Activated CD8-positive, alpha-beta memory T cell treated with anti-CD3 and anti-CD28 coated beads for 36 hours (primary cell): ENCODE measurements around the gene IRF4. TPM values are rescaled to one million over a fixed set of nuclear protein-coding genes. Genes with fewer than 3 reads are reported as not detected.

Experiments
- CTCF ChIA-PET: fragments of 350-600 bp; sonication (Branson Sonifier 250); formaldehyde crosslinking; loops from one replicate; lab custom pipeline; 2021; ENCODE audit warnings: antibody characterized with exemption; lab: Charles Lee
- POLR2A ChIA-PET: fragments of 350-600 bp; sonication (Branson Sonifier 250); formaldehyde crosslinking; loops from one replicate; lab custom pipeline; 2021; ENCODE audit warnings: antibody characterized with exemption; lab: Charles Lee
- total RNA-seq, 2 experiments: library from RNA; stranded (reverse); gene quantifications; one replicate each; pipeline ENCODE4 v1.2.3, GENCODE V29; 2021

IRF4 gene
- total RNA-seq, 2 experiments from 2014 or later = 659 to 662 TPM

- CTCF ChIA-PET = interaction anchor here (0.9 to 1.7 kb wide), 6 partner anchors 10 to 148 kb away, joined by 3 to 8 read pairs (median 3); no protein-coding TSS in a partner anchor
- POLR2A ChIA-PET = interaction anchor here (0.6 to 6.8 kb wide), 16 partner anchors 9 to 207 kb away, joined by 3 to 58 read pairs (median 5); partner anchors contain the start of gene IRF4
Measured at GRCh38 chr6:402901-403658, 11.5 kb downstream of the IRF4 start.

- POLR2A ChIA-PET = interaction anchor here (0.9 to 6.8 kb wide), 16 partner anchors 9 to 208 kb away, joined by 3 to 58 read pairs (median 5); partner anchors contain the start of gene IRF4
Measured at GRCh38 chr6:403659-404655, 12.4 kb downstream of the IRF4 start.

GRCh38 chr6:404685-405423 lies 13.3 kb downstream of the IRF4 start:
- ChIA-PET CTCF (interaction anchor here (0.8 to 1.7 kb wide), 7 partner anchors 10 to 146 kb away, joined by 3 to 8 read pairs (median 4); partner anchors contain the start of gene IRF4), POLR2A (interaction anchor here (0.6 to 6.8 kb wide), 9 partner anchors 11 to 217 kb away, joined by 3 to 58 read pairs (median 4); partner anchors contain the start of gene IRF4)

More at GRCh38 chr6:403659-404655, 12.4 kb downstream of the IRF4 start:
- CTCF ChIA-PET = interaction anchor here (0.9 to 1.7 kb wide), 10 partner anchors 9 to 213 kb away, joined by 3 to 8 read pairs (median 4); no protein-coding TSS in a partner anchor

- ChIA-PET CTCF (interaction anchor here (0.6 kb wide), 1 partner anchor 149 kb away, joined by 3 read pairs; no protein-coding TSS in a partner anchor), POLR2A (interaction anchor here (0.6 to 2.6 kb wide), 2 partner anchors 11 to 14 kb away, joined by 7 to 10 read pairs; no protein-coding TSS in a partner anchor)
Measured at GRCh38 chr6:408148-408547, 16.6 kb downstream of the IRF4 start.

GRCh38 chr6:408599-409102 lies 17.1 kb downstream of the IRF4 start:
- ChIA-PET POLR2A (interaction anchor here (0.6 to 1.2 kb wide), 3 partner anchors 16 to 443 kb away, joined by 3 to 5 read pairs (median 4); no protein-coding TSS in a partner anchor), CTCF (no interaction called here)

- ChIA-PET CTCF (no interaction called here), POLR2A (interaction anchor here (0.6 to 1.8 kb wide), 6 partner anchors 15 to 442 kb away, joined by 3 to 7 read pairs (median 4); no protein-coding TSS in a partner anchor)
Measured at GRCh38 chr6:409370-409972, 17.9 kb downstream of the IRF4 start.

- CTCF ChIA-PET = interaction anchor here (0.6 to 1.0 kb wide), 2 partner anchors 12 to 89 kb away, joined by 5 to 7 read pairs; no protein-coding TSS in a partner anchor
- POLR2A ChIA-PET = interaction anchor here (1.2 to 1.8 kb wide), 3 partner anchors 16 to 34 kb away, joined by 3 to 7 read pairs (median 4); no protein-coding TSS in a partner anchor
Measured at GRCh38 chr6:410555-411395, 19.2 kb downstream of the IRF4 start.

GRCh38 chr6:411402-412145 lies 20.0 kb downstream of the IRF4 start:
- ChIA-PET CTCF (interaction anchor here (0.6 to 1.0 kb wide), 2 partner anchors 11 to 88 kb away, joined by 5 to 7 read pairs; no protein-coding TSS in a partner anchor), POLR2A (interaction anchor here (0.6 to 2.3 kb wide), 6 partner anchors 9 to 88 kb away, joined by 3 to 7 read pairs (median 3); no protein-coding TSS in a partner anchor)

GRCh38 chr6:412146-412886 lies 20.8 kb downstream of the IRF4 start:
- CTCF ChIA-PET = no interaction called here
- POLR2A ChIA-PET = interaction anchor here (0.6 to 2.3 kb wide), 9 partner anchors 10 to 88 kb away, joined by 3 to 7 read pairs (median 3); no protein-coding TSS in a partner anchor

- ChIA-PET POLR2A (no interaction called here), CTCF (interaction anchor here (1.5 kb wide), 1 partner anchor 9 kb away, joined by 3 read pairs; no protein-coding TSS in a partner anchor)
Measured at GRCh38 chr6:414447-414846, 22.9 kb downstream of the IRF4 start.

- CTCF ChIA-PET = interaction anchor here (1.5 kb wide), 1 partner anchor 10 kb away, joined by 3 read pairs; no protein-coding TSS in a partner anchor
- POLR2A ChIA-PET = no interaction called here
Measured at GRCh38 chr6:415087-415486, 23.5 kb downstream of the IRF4 start.

- ChIA-PET POLR2A (interaction anchor here (0.6 kb wide), 1 partner anchor 29 kb away, joined by 3 read pairs; the partner anchor contains the start of gene IRF4), CTCF (interaction anchor here (0.7 kb wide), 1 partner anchor 63 kb away, joined by 3 read pairs; no protein-coding TSS in a partner anchor)
Measured at GRCh38 chr6:421211-421610, 29.7 kb downstream of the IRF4 start.

GRCh38 chr6:422433-423054 lies 31.0 kb downstream of the IRF4 start:
- CTCF ChIA-PET = interaction anchor here (0.6 to 0.9 kb wide), 3 partner anchors 11 to 205 kb away, joined by 3 to 5 read pairs (median 3); no protein-coding TSS in a partner anchor
- POLR2A ChIA-PET = interaction anchor here (0.6 to 1.1 kb wide), 9 partner anchors 10 to 270 kb away, joined by 3 to 8 read pairs (median 4); partner anchors contain the start of gene EXOC2
